HFF-Myc (cell line): Measurements from ENCODE around the gene TMLHE.
A peak's percentile ranks its signal among the peaks of the same experiment; 100 is the strongest.
"Not testable (repeated sequence)": the region's sequence is repeated elsewhere in the genome, so short reads cannot be mapped to it uniquely, and the experiment has no call there.

Source experiments
- DNase-seq: peaks from one replicate; pipeline ENCODE4 v3.0.0-alpha.2; 2011; ENCODE audit warnings: low read depth; ENCODE audit errors: extremely low read depth
- H3K4me3 ChIP-seq: replicated peaks from 2 replicates; pipeline ENCODE4 v1.5.1; 2011; ENCODE audit warnings: low read depth, mild to moderate bottlenecking, control low read depth, low read length
- TF ChIP-seq, protein P1 (sequence below): IDR thresholded peaks from 2 replicates; pipeline ENCODE4 v1.5.1; 2012; ENCODE audit warnings: mild to moderate bottlenecking, low read depth, low read length, control low read depth; ENCODE audit errors: missing control alignments

The TMLHE gene, protein sequence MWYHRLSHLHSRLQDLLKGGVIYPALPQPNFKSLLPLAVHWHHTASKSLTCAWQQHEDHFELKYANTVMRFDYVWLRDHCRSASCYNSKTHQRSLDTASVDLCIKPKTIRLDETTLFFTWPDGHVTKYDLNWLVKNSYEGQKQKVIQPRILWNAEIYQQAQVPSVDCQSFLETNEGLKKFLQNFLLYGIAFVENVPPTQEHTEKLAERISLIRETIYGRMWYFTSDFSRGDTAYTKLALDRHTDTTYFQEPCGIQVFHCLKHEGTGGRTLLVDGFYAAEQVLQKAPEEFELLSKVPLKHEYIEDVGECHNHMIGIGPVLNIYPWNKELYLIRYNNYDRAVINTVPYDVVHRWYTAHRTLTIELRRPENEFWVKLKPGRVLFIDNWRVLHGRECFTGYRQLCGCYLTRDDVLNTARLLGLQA

GRCh38 chrX:155612312-155613224, at the start of gene TMLHE, which contains the start of gene SPRY3:
TMLHE (minus strand) TSS chrX:155612952; CDS start chrX:155545276, 67,676 bp downstream.
SPRY3 (plus strand) TSS chrX:155612586.
- peak within 1 kb of the TSS; percentile 66 for H3K4me3 ChIP-seq
- DNase-seq = no peak
- TF ChIP-seq, protein P1, sequence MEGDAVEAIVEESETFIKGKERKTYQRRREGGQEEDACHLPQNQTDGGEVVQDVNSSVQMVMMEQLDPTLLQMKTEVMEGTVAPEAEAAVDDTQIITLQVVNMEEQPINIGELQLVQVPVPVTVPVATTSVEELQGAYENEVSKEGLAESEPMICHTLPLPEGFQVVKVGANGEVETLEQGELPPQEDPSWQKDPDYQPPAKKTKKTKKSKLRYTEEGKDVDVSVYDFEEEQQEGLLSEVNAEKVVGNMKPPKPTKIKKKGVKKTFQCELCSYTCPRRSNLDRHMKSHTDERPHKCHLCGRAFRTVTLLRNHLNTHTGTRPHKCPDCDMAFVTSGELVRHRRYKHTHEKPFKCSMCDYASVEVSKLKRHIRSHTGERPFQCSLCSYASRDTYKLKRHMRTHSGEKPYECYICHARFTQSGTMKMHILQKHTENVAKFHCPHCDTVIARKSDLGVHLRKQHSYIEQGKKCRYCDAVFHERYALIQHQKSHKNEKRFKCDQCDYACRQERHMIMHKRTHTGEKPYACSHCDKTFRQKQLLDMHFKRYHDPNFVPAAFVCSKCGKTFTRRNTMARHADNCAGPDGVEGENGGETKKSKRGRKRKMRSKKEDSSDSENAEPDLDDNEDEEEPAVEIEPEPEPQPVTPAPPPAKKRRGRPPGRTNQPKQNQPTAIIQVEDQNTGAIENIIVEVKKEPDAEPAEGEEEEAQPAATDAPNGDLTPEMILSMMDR = no peak

DNA sequence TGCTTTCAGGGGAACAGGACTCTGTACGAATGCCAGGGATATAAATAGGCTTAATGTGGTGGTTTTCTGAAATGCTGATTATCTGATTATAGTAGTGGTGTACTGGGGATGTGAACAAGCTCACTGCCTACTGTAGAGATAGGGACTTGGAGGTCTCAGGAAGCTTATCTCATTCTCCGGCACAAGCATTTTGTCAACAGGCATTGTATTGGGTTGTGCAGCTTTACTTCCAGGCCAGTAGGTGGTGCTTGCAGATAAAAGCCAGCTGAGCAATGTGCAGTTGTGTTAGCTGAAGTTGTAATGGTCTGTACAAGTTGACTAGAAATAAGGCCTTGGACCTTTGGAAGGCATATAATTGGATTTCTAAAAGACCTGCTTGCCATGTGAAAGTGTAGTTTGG, 49.5 kb upstream of the TMLHE start:
- TF ChIP-seq, protein P1 = peak; percentile 23
- no peak overlapping the region for H3K4me3 ChIP-seq
- DNase-seq = no peak

DNA sequence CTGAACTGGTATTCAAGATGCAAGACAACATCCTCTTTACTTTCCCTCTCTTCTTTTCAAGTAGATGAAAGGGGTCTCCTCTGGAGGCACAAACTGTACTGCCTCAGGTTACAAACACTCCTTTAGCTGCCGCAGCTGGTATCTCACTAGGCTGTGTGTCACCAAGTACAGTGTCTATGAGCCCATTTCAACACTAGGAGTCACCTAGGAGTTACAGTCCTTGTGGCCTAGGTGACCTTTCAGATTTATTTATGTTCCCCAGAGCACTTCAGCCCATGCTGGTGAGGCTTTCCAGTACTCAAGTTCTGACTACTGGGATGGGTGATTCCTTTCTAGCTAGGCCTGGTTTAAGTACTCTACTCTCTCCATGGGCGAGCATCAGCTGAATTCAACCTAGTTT, 32.4 kb upstream of the TMLHE start:
- H3K4me3 ChIP-seq = no peak overlapping the region
- DNase-seq = no peak
- TF ChIP-seq, protein P1 = no peak

- no peak overlapping the region for H3K4me3 ChIP-seq
- DNase-seq = no peak
- TF ChIP-seq, protein P1 = no peak
Measured at GRCh38 chrX:155643240-155643639, 30.5 kb upstream of the TMLHE start.

DNA sequence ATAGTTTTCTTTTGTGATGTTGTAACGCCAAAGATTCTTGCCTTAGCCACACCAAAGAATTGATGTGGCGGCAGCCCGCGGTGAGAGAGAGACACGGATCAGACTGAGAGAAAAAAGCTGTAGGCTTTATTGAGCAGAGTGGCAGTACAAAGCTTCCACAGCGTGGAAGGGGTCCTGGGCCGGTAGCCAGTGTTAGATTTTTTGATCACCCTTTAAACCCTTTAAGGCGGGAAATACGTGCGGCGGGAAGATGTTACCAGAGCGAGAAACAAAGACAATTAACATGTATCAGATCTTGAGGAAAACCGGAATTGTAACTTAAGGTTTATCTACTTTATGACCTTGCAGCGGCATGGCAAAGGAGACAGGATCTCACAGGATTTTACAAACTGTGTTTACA, 28.6 kb upstream of the TMLHE start:
- not testable (repeated sequence) for H3K4me3 ChIP-seq, DNase-seq

GRCh38 chrX:155637714-155638113, 25.0 kb upstream of the TMLHE start:
- DNase-seq = no peak
- TF ChIP-seq, protein P1 = no peak
- no peak overlapping the region for H3K4me3 ChIP-seq

DNA sequence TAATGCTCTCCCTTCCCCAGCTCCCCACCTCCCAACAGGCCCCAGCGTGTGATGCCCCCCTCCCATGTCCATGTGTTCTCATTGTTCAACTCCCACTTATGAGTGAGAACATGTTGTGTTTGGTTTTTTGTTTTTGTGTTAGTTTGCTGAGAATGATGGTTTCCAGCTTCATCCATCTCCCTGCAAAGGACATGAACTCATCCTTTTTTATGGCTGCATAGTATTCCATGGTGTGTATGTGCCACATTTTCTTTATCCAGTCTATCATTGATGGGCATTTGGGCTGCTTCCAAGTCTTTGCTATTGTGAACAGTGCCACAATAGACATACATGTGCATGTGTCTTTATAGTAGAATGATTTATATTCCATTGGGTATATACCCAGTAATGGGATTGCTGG, 22.3 kb upstream of the TMLHE start:
- H3K4me3 ChIP-seq, DNase-seq: not testable (repeated sequence)
